Rectal smooth muscle tissue (tissue), 1 donor: ENCODE data around the gene RWDD2A.
A peak's percentile ranks its signal among the peaks of the same experiment; 100 is the strongest.
"Not testable (repeated sequence)": the region's sequence is repeated elsewhere in the genome, so short reads cannot be mapped to it uniquely, and the experiment has no call there.

Source experiments
- H3K27ac ChIP-seq: one replicate; pipeline ENCODE4 v1.7.0; 2013; ENCODE audit warnings: low read depth, low read length, inconsistent platforms
- H3K27me3 ChIP-seq: one replicate; pipeline ENCODE4 v1.7.0; 2013; ENCODE audit warnings: low read length; ENCODE audit not compliant: control insufficient read depth, insufficient read depth
- H3K36me3 ChIP-seq: one replicate; pipeline ENCODE4 v1.7.0; 2013; ENCODE audit warnings: low read length; ENCODE audit not compliant: control insufficient read depth, insufficient read depth
- H3K4me1 ChIP-seq: one replicate; pipeline ENCODE4 v1.7.0; 2013; ENCODE audit warnings: low read length; ENCODE audit not compliant: control insufficient read depth, insufficient read depth
- H3K4me3 ChIP-seq: one replicate; pipeline ENCODE4 v1.7.0; 2013; ENCODE audit warnings: low read length
- H3K9ac ChIP-seq: one replicate; pipeline ENCODE4 v1.7.0; 2013; ENCODE audit warnings: low read length

RWDD2A gene

DNA sequence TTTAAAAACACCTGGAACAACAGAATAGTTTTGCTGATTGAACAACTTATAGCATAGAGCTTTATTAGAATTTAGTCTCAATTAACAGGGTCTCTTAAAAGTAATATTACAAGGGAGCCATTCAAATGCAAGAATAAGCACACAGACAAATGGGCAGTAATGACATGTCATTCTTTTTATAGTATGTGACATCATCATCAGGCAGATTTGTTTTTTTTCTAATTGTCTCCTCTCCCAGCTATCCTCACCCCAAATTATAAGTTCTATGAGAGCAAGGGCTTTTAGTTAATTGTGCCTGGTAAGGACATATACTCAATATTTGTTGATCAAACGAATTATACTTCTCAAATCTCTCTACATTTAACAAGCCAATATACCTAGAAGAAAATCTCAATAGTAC lies 11.0 kb upstream of the RWDD2A start:
- Histone ChIP-seq H3K4me1 (no peaks in the 10 kb centered on the region), H3K27me3 (no peaks in the 10 kb centered on the region), H3K27ac (no peak overlapping the region), H3K4me3 (no peak overlapping the region), H3K36me3 (peaks cover 18% of the 10 kb centered on the region), H3K9ac (no peak overlapping the region)

GRCh38 chr6:83183082-83183828 lies 9.9 kb upstream of the RWDD2A start:
- Histone ChIP-seq H3K27me3 (no peaks in the 10 kb centered on the region), H3K36me3 (peaks cover 18% of the 10 kb centered on the region), H3K27ac (no peak overlapping the region), H3K9ac (no peak overlapping the region), H3K4me3 (no peak overlapping the region), H3K4me1 (no peaks in the 10 kb centered on the region)

- no peak overlapping the region for H3K27ac ChIP-seq
- H3K4me1 ChIP-seq, result no peaks in the 10 kb centered on the region
- peaks cover 18% of the 10 kb centered on the region for H3K36me3 ChIP-seq
- no peak overlapping the region for H3K9ac ChIP-seq
- H3K27me3 ChIP-seq, result no peaks in the 10 kb centered on the region
- no peak overlapping the region for H3K4me3 ChIP-seq
Measured at GRCh38 chr6:83185096-83185495, 8.1 kb upstream of the RWDD2A start.

DNA sequence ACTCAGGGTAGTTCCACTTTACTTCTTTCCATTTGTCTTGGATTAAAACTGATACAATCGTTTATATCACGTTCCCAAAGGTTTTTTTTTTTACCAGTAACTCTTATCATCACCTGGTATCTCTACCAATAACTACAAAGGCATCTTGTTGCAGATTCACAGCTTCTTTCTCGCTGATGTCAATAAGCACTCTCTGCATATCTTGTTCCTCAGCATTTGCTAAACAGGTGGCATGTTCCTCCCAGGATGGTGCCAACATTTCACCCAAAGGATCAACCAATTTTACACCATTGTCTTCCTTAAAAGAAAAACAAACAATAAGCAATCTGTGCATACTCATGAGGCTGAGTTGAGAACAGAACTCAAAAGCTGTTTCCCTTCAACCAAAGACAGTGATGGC lies 4.7 kb upstream of the RWDD2A start:
- no peaks in the 10 kb centered on the region for H3K27me3 ChIP-seq

GRCh38 chr6:83190626-83191025 lies 2.5 kb upstream of the RWDD2A start:
- Histone ChIP-seq H3K27me3 (no peaks in the 10 kb centered on the region), H3K27ac (no peak overlapping the region), H3K4me3 (no peak overlapping the region), H3K9ac (no peak overlapping the region), H3K36me3 (peaks cover 3% of the 10 kb centered on the region), H3K4me1 (peaks cover 8% of the 10 kb centered on the region)

More for the DNA sequence above, 4.7 kb upstream of the RWDD2A start:
- peaks cover 9% of the 10 kb centered on the region for H3K36me3 ChIP-seq
- peaks cover 3% of the 10 kb centered on the region for H3K4me1 ChIP-seq
- H3K4me3 ChIP-seq, result no peak overlapping the region
- no peak overlapping the region for H3K27ac ChIP-seq
- no peak overlapping the region for H3K9ac ChIP-seq

DNA sequence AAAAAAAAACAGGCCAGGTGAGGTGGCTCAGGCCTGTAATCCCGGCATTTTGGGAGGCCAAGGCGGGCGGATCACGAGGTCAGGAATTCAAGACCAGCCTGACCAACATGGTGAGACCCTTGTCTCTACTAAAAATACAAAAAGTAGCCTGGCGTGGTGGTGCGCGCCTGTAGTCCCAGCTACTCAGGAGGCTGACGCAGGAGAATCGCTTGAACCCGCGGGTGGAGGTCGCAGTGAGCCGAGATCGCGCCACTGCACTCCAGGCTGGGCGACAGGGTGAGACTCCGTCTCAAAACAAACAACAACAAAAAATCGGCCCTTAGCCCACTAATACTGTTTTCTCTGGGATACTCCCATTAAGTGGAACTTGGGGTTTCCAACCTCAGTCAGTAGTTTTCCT lies 1.2 kb upstream of the RWDD2A start:
- H3K4me3 ChIP-seq, result peak overlapping the region; percentile 92
- not testable (repeated sequence) for H3K9ac ChIP-seq, H3K27ac ChIP-seq, H3K36me3 ChIP-seq, H3K27me3 ChIP-seq, H3K4me1 ChIP-seq

DNA sequence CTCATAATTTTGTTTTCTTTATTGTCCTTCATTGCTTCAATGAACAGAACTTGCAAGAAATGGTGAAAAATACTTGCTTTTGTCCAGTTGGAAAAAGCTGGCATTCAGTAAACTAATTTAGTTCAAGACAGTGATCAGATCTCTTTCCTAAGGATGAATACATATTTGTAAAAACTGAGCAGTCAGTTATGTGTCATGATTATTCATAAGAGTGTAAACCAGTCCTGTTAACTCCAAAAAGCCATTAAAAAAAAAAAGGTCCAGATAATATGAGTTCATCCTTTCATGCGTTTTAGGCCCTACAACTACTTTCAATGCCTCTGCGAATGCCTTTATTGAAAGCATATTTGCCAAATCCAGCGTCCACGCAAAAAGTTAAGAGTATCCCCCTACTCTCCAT lies 701 bp upstream of the RWDD2A start:
- H3K36me3 ChIP-seq, result no peaks in the 10 kb centered on the region
- peak overlapping the region; percentile 80 for H3K27ac ChIP-seq
- no peaks in the 10 kb centered on the region for H3K27me3 ChIP-seq
- peak overlapping the region; percentile 92 for H3K4me3 ChIP-seq
- H3K9ac ChIP-seq, result peak overlapping the region; percentile 69
- H3K4me1 ChIP-seq, result peaks cover 8% of the 10 kb centered on the region

DNA sequence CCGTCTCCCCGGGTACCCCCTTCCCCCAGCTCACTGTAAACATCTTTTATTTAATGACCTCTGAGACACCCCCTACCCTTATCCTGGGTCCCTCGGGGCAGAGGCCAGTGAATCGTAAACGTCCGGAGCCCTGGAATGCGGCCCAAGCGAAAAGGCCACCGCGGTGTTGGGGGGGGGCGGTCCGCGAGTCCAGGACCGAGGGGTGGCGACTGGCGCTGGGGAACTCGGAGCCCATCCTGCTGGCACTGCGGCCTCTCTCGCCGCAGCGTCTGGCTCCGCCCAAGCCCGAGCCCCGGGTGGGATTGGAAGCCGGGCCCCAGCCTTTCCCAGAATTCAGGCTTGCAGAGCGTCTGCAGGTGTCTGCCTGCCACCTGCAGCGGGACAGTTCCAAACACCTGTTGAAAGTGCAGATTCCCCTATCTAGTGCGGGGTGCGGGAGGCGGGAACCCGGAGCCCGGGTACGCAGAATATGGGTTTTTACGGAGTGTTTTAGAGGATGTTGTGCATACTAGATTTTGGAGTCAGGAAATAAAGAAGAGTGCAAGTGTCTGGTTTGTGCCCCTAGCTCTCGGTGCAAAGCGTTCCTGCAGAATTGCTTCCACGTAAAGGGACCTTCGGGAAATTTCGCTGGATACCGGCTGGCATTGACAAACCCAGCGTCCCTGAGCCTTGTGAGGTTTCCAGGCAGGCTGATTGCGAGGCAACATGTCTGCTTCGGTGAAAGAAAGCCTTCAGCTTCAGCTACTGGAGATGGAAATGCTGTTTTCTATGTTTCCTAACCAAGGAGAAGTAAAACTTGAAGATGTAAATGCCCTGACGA lies 800 bp downstream of the RWDD2A start:
- Histone ChIP-seq H3K9ac (peak overlapping the region; percentile 51), H3K4me1 (peaks cover 8% of the 10 kb centered on the region), H3K27me3 (no peaks in the 10 kb centered on the region), H3K36me3 (no peaks in the 10 kb centered on the region), H3K27ac (peak overlapping the region; percentile 66), H3K4me3 (peak overlapping the region; percentile 92)

GRCh38 chr6:83198486-83199172 lies 5.5 kb downstream of the RWDD2A start:
- H3K4me1 ChIP-seq, result peaks cover 5% of the 10 kb centered on the region
- H3K36me3 ChIP-seq, result no peaks in the 10 kb centered on the region
- H3K27me3 ChIP-seq, result no peaks in the 10 kb centered on the region
- no peak overlapping the region for H3K4me3 ChIP-seq
- no peak overlapping the region for H3K27ac ChIP-seq
- no peak overlapping the region for H3K9ac ChIP-seq

- Histone ChIP-seq H3K27me3 (no peaks in the 10 kb centered on the region), H3K27ac (no peak overlapping the region), H3K4me3 (no peak overlapping the region), H3K36me3 (no peaks in the 10 kb centered on the region), H3K9ac (no peak overlapping the region), H3K4me1 (peaks cover 2% of the 10 kb centered on the region)
Measured at GRCh38 chr6:83199173-83199862, 6.2 kb downstream of the RWDD2A start.

DNA sequence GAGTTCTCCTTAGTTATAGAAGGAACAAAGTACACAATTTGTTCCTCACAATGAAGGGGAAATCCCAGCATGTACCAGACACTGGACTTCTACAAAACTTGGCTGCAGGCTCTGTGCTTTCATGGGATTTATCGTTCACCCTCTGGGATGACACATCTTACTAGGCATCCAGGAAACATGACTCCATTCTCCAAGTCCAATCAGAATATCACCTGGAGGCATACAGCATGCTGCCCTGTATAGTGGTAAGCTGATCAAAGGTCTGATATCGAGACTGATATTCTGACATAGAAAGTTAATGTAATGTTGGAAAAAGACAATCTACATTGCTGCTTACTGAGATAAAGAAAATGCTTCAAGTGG lies 6.7 kb downstream of the RWDD2A start:
- Histone ChIP-seq H3K36me3 (no peaks in the 10 kb centered on the region), H3K9ac (no peak overlapping the region), H3K4me1 (no peaks in the 10 kb centered on the region), H3K27ac (no peak overlapping the region), H3K27me3 (no peaks in the 10 kb centered on the region), H3K4me3 (no peak overlapping the region)

- no peaks in the 10 kb centered on the region for H3K27me3 ChIP-seq
- H3K36me3 ChIP-seq, result no peaks in the 10 kb centered on the region
- no peak overlapping the region for H3K9ac ChIP-seq
- no peak overlapping the region for H3K4me3 ChIP-seq
- no peak overlapping the region for H3K27ac ChIP-seq
- H3K4me1 ChIP-seq, result no peaks in the 10 kb centered on the region
Measured at GRCh38 chr6:83202031-83202430, 8.9 kb downstream of the RWDD2A start.
